HFFc6 (cell line): ENCODE measurements around the gene EFEMP2. TPM values are rescaled to one million over a fixed set of nuclear protein-coding genes. Genes with fewer than 3 reads are reported as not detected.

Experiments
- DNase-seq: peaks from one replicate; pipeline ENCODE4 v3.0.0-alpha.2; 2018
- H3K27ac Mint-ChIP-seq: 2 replicates; pipeline ENCODE4 v1.8.0; 2020; ENCODE audit warnings: mild to moderate bottlenecking, mixed read lengths
- H3K27me3 Mint-ChIP-seq: 2 replicates; pipeline ENCODE4 v1.8.0; 2021; ENCODE audit warnings: mild to moderate bottlenecking, moderate library complexity, mixed read lengths; ENCODE audit not compliant: insufficient read depth
- H3K36me3 Mint-ChIP-seq: 2 replicates; pipeline ENCODE4 v1.8.0; 2021; ENCODE audit warnings: low read depth, mixed read lengths
- H3K4me1 Mint-ChIP-seq: 2 replicates; pipeline ENCODE4 v1.8.0; 2020; ENCODE audit warnings: low read depth, mixed read lengths
- H3K4me3 Mint-ChIP-seq: 2 replicates; pipeline ENCODE4 v1.8.0; 2020; ENCODE audit warnings: mild to moderate bottlenecking, moderate library complexity, mixed read lengths
- H3K9me3 Mint-ChIP-seq: 2 replicates; pipeline ENCODE4 v1.8.0; 2020; ENCODE audit warnings: mild to moderate bottlenecking, mixed read lengths
- CTCF ChIP-seq: fragments of 200-600 bp; sonication (generic); IDR thresholded peaks from 2 replicates; pipeline ENCODE4 v1.5.0; 2021; ENCODE audit warnings: antibody characterized with exemption, mild to moderate bottlenecking
- long read RNA-seq: library from polyadenylated mRNA; unstranded; transcript quantifications from one replicate; pipeline ENCODE4 v2.0.0, GENCODE V29; 2019
- total RNA-seq, 6 experiments: library from RNA; stranded (reverse); fragmentation: NEBNext Ultra II Directional; extraction: Animal tissue kit (Norgen Biotek cat#: 25700); gene quantifications; 2 replicates in 1 of 6; 3 replicates in 5 of 6; pipeline ENCODE4 v1.2.3, GENCODE V29; 2021

The EFEMP2 gene
- total RNA-seq: 100 to 1,000 TPM; 318 to 359 (median 329) TPM
- long read RNA-seq, transcript EFEMP2-217 (12 exons, 1,813 nt): minor isoform, 39 of 463 reads
- long read RNA-seq, transcript EFEMP2-201 (11 exons, 2,034 nt): major isoform, 300 of 463 reads
- long read RNA-seq, partial matches to known transcripts: 71 of 463 reads
- long read RNA-seq, other reads (novel, unspliced or antisense): 51 of 463 reads

GRCh38 chr11:65872586-65873317 is at the start of gene EFEMP2:
Gene EFEMP2, minus strand, starts transcription at chr11:65872800. Its CDS starts 446 bp downstream, at chr11:65872354.
- Mint-ChIP-seq H3K9me3 (no peaks in the 10 kb centered on the region), H3K27ac (peak within 1 kb of the TSS; percentile 94), H3K27me3 (peaks cover 13% of the 10 kb centered on the region; the same call in 1 of the 2 replicates), H3K4me1 (peaks cover 38% of the 10 kb centered on the region), H3K36me3 (peaks cover 26% of the 10 kb centered on the region), H3K4me3 (peak within 1 kb of the TSS; percentile 95)
- DNase-seq: no peak
- TF ChIP-seq CTCF: no peak

- H3K4me3 Mint-ChIP-seq: peak overlapping the region; percentile 94
- H3K27me3 Mint-ChIP-seq: peaks cover 4% of the 10 kb centered on the region
Observed at GRCh38 chr11:65921876-65922275, 49.3 kb upstream of the EFEMP2 start.

GRCh38 chr11:65921033-65921555 is 48.5 kb upstream of the EFEMP2 start:
- H3K27ac Mint-ChIP-seq: peak overlapping the region; percentile 81; the same call in 1 of the 2 replicates
- H3K4me1 Mint-ChIP-seq: peaks cover 30% of the 10 kb centered on the region
- peaks cover 50% of the 10 kb centered on the region for H3K36me3 Mint-ChIP-seq
- no peaks in the 10 kb centered on the region for H3K9me3 Mint-ChIP-seq
- no peak for TF ChIP-seq CTCF
- H3K27me3 Mint-ChIP-seq: peaks cover 4% of the 10 kb centered on the region
- DNase-seq: no peak
- peak overlapping the region; percentile 94 for H3K4me3 Mint-ChIP-seq

More at GRCh38 chr11:65921876-65922275, 49.3 kb upstream of the EFEMP2 start:
- Mint-ChIP-seq H3K36me3 (peaks cover 44% of the 10 kb centered on the region), H3K9me3 (no peaks in the 10 kb centered on the region), H3K27ac (no peak overlapping the region; the same call in 1 of the 2 replicates), H3K4me1 (peaks cover 22% of the 10 kb centered on the region)
- TF ChIP-seq CTCF: no peak
- no peak for DNase-seq

GRCh38 chr11:65920372-65920802 is 47.8 kb upstream of the EFEMP2 start:
- TF ChIP-seq CTCF: no peak
- no peak for DNase-seq
- Mint-ChIP-seq H3K4me1 (peaks cover 36% of the 10 kb centered on the region), H3K27me3 (peaks cover 4% of the 10 kb centered on the region), H3K36me3 (peaks cover 50% of the 10 kb centered on the region), H3K27ac (peak overlapping the region; percentile 81), H3K9me3 (no peaks in the 10 kb centered on the region), H3K4me3 (peak overlapping the region; percentile 94)

- DNase-seq: no peak
- H3K36me3 Mint-ChIP-seq: peaks cover 48% of the 10 kb centered on the region
- no peaks in the 10 kb centered on the region for H3K9me3 Mint-ChIP-seq
- peak overlapping the region; percentile 94 for H3K4me3 Mint-ChIP-seq
- H3K4me1 Mint-ChIP-seq: peaks cover 42% of the 10 kb centered on the region
- H3K27me3 Mint-ChIP-seq: peaks cover 4% of the 10 kb centered on the region
- peak overlapping the region; percentile 81 for H3K27ac Mint-ChIP-seq
- TF ChIP-seq CTCF: no peak
Observed at GRCh38 chr11:65919573-65920371, 47.2 kb upstream of the EFEMP2 start.
